Tibial artery (tissue), 4 donors: ENCODE data around the gene EWSR1.
"Not testable (repeated sequence)": the region's sequence is repeated elsewhere in the genome, so short reads cannot be mapped to it uniquely, and the experiment has no call there.

Source experiments
- DNase-seq, 2 donors: peaks; one replicate each; pipeline ENCODE4 v3.0.0-alpha.2; 2019
- H3K27ac ChIP-seq, 2 donors: fragments of 200-600 bp; sonication (generic) in 1 of 2; 1 replicate in 1 of 2; 2 replicates in 1 of 2; pipeline ENCODE4 v1.5.1; 2018 to 2019; ENCODE audit warnings: mild to moderate bottlenecking in 1 of 2
- H3K27me3 ChIP-seq, 2 donors: fragments of 200-600 bp; sonication (generic) in 1 of 2; one replicate each; pipeline versions ENCODE4 v1.5.1 to v1.6.0; 2016 to 2019
- H3K36me3 ChIP-seq, 3 donors: fragments of 200-600 bp; sonication (generic) in 2 of 3; one replicate each; pipeline ENCODE4 v1.5.1; 2016 to 2019; ENCODE audit warnings: mild to moderate bottlenecking in 2 of 3
- H3K4me1 ChIP-seq, 4 donors: fragments of 200-600 bp; sonication (generic) in 2 of 4; 1 replicate in 3 of 4; 2 replicates in 1 of 4; pipeline ENCODE4 v1.5.1; 2016 to 2019
- H3K4me3 ChIP-seq, 2 donors: fragments of 200-600 bp; sonication (generic) in 1 of 2; 1 replicate in 1 of 2; 2 replicates in 1 of 2; pipeline ENCODE4 v1.5.1; 2018 to 2019; ENCODE audit warnings: mild to moderate bottlenecking in 2 of 2
- H3K9me3 ChIP-seq, 3 donors: fragments of 200-600 bp; sonication (generic) in 1 of 3; one replicate each; pipeline ENCODE4 v1.5.1; 2016 to 2019
- intact Hi-C: fragments of 100-400 bp; cut with DNase I; formaldehyde crosslinking; loops from one replicate; pipeline ENCODE4 v1.15.0; 2023; ENCODE audit warnings: low total_unique reads
- TF ChIP-seq, protein P1 (sequence below), 2 experiments: fragments of 200-600 bp in 1 of 2; fragments of 450-650 bp in 1 of 2; IDR thresholded peaks; one replicate each; pipeline ENCODE4 v1.5.1; 2017 to 2019; ENCODE audit warnings: antibody characterized with exemption in 2 of 2, mild to moderate bottlenecking in 1 of 2, moderate library complexity in 1 of 2

The EWSR1 gene, protein sequence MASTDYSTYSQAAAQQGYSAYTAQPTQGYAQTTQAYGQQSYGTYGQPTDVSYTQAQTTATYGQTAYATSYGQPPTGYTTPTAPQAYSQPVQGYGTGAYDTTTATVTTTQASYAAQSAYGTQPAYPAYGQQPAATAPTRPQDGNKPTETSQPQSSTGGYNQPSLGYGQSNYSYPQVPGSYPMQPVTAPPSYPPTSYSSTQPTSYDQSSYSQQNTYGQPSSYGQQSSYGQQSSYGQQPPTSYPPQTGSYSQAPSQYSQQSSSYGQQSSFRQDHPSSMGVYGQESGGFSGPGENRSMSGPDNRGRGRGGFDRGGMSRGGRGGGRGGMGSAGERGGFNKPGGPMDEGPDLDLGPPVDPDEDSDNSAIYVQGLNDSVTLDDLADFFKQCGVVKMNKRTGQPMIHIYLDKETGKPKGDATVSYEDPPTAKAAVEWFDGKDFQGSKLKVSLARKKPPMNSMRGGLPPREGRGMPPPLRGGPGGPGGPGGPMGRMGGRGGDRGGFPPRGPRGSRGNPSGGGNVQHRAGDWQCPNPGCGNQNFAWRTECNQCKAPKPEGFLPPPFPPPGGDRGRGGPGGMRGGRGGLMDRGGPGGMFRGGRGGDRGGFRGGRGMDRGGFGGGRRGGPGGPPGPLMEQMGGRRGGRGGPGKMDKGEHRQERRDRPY

DNA sequence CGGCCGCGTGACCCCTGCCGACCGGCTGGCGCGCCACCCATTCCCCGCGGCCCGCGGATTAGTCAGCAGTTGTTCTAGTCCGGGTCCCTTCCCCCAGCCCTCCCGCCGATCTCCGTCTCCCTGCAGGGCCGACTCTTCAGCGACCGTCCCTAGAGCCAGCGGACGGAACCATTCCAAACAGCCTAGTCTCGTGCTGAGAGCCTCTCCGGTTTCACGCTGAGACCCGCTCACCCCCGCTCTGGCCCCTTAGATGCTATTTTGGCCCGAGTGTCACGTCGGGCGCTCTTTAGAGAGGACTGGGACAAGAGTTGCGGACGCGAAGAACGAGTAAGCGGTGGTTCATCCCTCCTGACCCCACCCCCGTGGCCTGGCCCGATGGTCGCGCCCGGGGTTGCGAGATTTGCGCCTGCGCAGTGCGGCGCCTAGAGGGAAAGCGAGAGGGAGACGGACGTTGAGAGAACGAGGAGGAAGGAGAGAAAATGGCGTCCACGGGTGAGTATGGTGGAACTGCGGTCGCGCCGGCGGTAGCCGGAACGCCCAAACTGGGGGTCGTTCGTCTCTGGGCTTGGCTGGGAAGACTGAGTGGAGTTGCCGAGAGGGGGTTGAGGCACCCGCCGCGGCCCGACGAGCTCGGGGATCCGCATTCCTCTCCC, at the start of gene EWSR1, which contains the start of gene RHBDD3:
Gene EWSR1, plus strand, starts transcription at position 411 of the 653 bp plus-strand sequence. Its CDS starts 69 bp downstream, at position 480.
Gene RHBDD3, minus strand, starts transcription at position 124 of the 653 bp plus-strand sequence. CDS start 2,355 bp downstream, outside the sequence.
- H3K27me3 ChIP-seq, result no peaks in the 10 kb centered on the region
- H3K4me3 ChIP-seq, result peak within 1 kb of the TSS; percentile 90 to 95
- H3K4me1 ChIP-seq, result peaks cover 0 to 50% (median 32%) of the 10 kb centered on the region in 4 donors
- TF ChIP-seq, protein P1, sequence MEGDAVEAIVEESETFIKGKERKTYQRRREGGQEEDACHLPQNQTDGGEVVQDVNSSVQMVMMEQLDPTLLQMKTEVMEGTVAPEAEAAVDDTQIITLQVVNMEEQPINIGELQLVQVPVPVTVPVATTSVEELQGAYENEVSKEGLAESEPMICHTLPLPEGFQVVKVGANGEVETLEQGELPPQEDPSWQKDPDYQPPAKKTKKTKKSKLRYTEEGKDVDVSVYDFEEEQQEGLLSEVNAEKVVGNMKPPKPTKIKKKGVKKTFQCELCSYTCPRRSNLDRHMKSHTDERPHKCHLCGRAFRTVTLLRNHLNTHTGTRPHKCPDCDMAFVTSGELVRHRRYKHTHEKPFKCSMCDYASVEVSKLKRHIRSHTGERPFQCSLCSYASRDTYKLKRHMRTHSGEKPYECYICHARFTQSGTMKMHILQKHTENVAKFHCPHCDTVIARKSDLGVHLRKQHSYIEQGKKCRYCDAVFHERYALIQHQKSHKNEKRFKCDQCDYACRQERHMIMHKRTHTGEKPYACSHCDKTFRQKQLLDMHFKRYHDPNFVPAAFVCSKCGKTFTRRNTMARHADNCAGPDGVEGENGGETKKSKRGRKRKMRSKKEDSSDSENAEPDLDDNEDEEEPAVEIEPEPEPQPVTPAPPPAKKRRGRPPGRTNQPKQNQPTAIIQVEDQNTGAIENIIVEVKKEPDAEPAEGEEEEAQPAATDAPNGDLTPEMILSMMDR (IDR thresholded peaks at IDR 0.05), result no peak
- H3K36me3 ChIP-seq, result peaks cover 9 to 24% (median 10%) of the 10 kb centered on the region in 3 donors
- H3K9me3 ChIP-seq, result no peaks in the 10 kb centered on the region
- peak; percentile 95 to 98 for DNase-seq
- intact Hi-C loops, result loop anchor here (5.0 to 10.0 kb wide), 2 partner anchors 39 to 383 kb away; partner anchors contain the start of genes GAS2L1 and ZNRF3
- peak within 1 kb of the TSS; percentile 98 to 99 for H3K27ac ChIP-seq

DNA sequence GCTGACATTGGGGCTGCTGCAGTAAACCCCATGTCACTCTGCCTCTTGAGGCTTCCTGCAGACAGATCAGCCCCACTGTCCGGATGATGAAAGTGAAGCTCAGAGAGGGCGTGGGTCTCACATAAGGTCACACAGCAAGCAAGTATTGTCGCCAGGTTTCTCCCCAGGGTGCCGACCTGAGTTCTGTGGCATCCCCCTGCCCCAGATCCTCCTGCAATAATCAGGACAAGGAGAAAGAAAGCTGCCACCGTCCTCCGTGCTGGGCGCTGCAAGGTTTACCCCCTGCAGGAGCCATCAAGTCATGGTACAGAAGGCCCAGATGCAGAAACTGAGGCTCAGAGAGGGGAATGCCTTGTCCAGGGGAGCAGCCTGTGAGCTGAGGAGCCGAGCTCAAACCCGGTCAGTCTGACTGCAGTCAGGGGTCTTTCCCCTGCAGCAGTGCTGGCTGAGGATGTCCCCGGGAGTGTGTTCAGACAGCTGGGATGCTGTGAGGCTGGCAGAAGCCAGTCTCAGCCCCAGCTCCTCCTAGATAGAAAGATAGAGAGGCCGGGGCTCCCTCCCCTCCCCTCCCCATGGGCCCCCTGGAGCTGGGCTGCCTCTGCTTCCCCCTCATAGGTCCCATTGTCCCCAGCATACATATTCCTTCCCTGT, 49.2 kb upstream of the EWSR1 start:
- DNase-seq, result no peak
- no peaks in the 10 kb centered on the region for H3K36me3 ChIP-seq
- TF ChIP-seq, protein P1 (IDR thresholded peaks at IDR 0.05), result no peak
- peaks cover 0 to 2% of the 10 kb centered on the region in 2 donors for H3K27me3 ChIP-seq
- H3K4me3 ChIP-seq, result no peak overlapping the region
- H3K27ac ChIP-seq, result no peak overlapping the region
- intact Hi-C loops, result no loop called here
- no peaks in the 10 kb centered on the region for H3K9me3 ChIP-seq
- peaks cover 0 to 1% (median under 1%) of the 10 kb centered on the region in 4 donors for H3K4me1 ChIP-seq

DNA sequence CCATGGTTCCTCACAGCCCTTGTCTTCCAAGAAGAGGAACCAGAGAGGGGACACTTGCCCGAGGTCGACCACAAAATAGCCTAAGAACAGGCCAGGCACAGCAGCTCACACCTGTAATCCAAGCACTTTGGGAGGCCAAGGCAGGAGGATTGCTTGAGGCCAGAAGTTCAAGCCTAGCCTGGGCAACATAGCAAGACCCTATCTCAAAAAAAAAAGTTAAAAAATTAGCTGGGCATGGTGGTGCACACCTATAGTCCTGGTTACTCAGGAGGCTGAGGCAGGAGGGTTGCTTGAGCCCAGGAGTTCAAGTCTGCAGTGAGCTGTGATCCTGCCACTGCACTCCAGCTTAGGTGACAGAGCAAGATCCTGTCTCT, 48.7 kb upstream of the EWSR1 start:
- H3K36me3 ChIP-seq, intact Hi-C loops, DNase-seq, H3K27me3 ChIP-seq, H3K4me3 ChIP-seq, H3K9me3 ChIP-seq, H3K4me1 ChIP-seq, H3K27ac ChIP-seq: not testable (repeated sequence)

DNA sequence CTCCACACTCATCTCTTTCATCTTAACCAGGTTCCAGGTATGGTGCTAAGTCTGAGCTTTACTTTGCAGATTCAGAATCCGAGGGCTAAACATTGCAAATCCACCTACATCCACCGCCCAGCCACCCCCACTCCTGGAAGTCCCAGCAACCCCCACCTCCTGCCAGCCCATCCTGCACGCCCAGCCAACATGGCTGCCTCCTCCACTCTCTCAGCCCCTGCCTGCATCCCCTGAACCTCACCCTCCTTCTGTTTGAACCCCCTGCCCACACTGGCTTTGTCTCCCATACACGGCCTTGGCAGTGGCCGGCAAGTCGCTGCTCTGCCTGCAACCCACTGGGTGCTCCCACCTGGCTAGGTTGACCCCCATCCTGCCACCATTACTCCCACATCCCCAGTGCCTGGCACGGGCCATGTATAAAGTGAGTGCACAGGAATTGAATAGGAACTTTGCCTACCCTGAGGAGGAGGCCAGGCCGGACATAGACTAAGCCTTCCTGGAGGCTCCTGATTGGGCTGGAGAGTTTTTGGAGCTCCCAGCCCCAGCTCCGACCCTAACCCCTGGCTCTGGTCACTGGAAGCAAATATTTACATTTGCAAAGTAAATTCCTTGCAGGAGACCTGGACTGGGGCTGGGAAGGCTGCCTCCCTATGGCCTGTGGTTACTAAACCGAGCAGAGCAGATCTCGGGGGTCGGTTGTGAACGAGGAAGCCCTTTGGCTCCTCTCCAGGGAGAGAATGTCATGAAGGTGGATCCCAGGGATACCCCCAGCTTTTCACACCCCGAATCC, 48.0 kb upstream of the EWSR1 start:
- Histone ChIP-seq H3K27ac (no peak overlapping the region), H3K36me3 (no peaks in the 10 kb centered on the region), H3K4me1 (peaks cover 0 to 13% (median 3%) of the 10 kb centered on the region in 4 donors), H3K27me3 (peaks cover 0 to 6% of the 10 kb centered on the region in 2 donors), H3K9me3 (no peaks in the 10 kb centered on the region), H3K4me3 (no peak overlapping the region)
- TF ChIP-seq, protein P1 (IDR thresholded peaks at IDR 0.05), result no peak
- intact Hi-C loops, result no loop called here
- no peak for DNase-seq

DNA sequence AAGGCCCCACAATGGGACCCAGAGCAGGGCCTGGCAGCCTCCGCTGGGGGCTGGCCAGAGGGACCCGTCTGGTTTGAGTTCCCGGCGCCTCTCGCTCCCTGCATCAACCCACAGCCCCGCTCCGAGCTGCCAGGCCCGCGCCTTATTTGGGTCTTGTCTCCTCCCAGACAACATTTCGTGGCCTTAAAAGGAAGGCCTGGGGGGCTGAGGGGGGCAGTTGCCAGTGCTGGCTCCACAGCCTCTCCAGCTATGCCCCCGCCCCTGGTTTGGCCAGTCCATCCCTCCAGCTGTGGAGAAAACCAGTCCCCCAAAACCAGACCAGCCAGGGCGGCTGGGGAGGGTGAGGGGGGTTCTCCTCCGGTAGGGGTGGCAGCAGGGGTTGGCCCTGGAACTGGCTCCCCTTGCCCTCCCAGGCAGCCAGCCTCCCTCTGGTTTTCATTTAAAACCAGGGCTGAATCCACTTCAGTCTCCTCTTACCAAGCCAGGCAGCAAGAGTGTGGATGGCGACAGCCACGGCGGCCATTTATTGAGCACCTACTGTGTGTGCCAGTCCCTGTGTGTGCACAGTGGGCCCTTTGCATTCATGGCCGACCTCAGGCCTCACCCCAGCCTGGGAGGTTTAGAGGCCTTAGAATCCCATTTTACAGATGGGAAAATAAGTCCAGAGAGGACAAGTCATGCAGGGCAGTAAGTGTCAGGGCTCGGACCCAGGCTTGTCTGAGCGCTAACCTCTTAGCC, 43.8 kb upstream of the EWSR1 start:
- H3K4me3 ChIP-seq, result no peak overlapping the region
- intact Hi-C loops, result no loop called here
- no peak for DNase-seq
- no peaks in the 10 kb centered on the region for H3K9me3 ChIP-seq
- H3K36me3 ChIP-seq, result no peaks in the 10 kb centered on the region
- H3K4me1 ChIP-seq, result peaks cover 0 to 14% (median 5%) of the 10 kb centered on the region in 4 donors
- TF ChIP-seq, protein P1 (IDR thresholded peaks at IDR 0.05), result no peak
- H3K27me3 ChIP-seq, result peaks cover 0 to 6% of the 10 kb centered on the region in 2 donors
- no peak overlapping the region for H3K27ac ChIP-seq
